Adrenal gland (tissue), 5 donors: ENCODE data around the gene EML1.

Experiments used
- CTCF ChIP-seq, 6 experiments: fragments of 450-650 bp in 4 of 6; fragments of 200-600 bp in 2 of 6; sonication (generic) in 1 of 6; IDR thresholded peaks; 1 replicate in 5 of 6; 2 replicates in 1 of 6; pipeline versions ENCODE4 v1.5.1 to v1.8.0; 2016 to 2021; ENCODE audit warnings: antibody characterized with exemption in 6 of 6, mild to moderate bottlenecking in 2 of 6, moderate library complexity in 1 of 6
- POLR2A ChIP-seq, 2 donors: fragments of 450-650 bp; IDR thresholded peaks; one replicate each; pipeline ENCODE4 v1.6.1; 2017; ENCODE audit warnings: antibody characterized with exemption in 2 of 2, mild to moderate bottlenecking in 2 of 2, moderate library complexity in 1 of 2
- donor health status: DM: no; HTN: no; CAD: no.

- no peak for TF ChIP-seq CTCF (IDR thresholded peaks at IDR 0.05)
- no peak for TF ChIP-seq POLR2A (IDR thresholded peaks at IDR 0.05)
Measured at GRCh38 chr14:99889268-99889667, 96.1 kb downstream of the EML1 start.
